ENCODE measurements around the gene ESYT2. TPM values are rescaled to one million over a fixed set of nuclear protein-coding genes. Genes with fewer than 3 reads are reported as not detected.

The ESYT2 gene
- total and polyA plus RNA-seq, 9 of the 15 experiments (the other 6 are each of a cell fraction or from before 2014, with no cell fraction given) = 5.8 to 86.9 (median 64.7) TPM

DNA sequence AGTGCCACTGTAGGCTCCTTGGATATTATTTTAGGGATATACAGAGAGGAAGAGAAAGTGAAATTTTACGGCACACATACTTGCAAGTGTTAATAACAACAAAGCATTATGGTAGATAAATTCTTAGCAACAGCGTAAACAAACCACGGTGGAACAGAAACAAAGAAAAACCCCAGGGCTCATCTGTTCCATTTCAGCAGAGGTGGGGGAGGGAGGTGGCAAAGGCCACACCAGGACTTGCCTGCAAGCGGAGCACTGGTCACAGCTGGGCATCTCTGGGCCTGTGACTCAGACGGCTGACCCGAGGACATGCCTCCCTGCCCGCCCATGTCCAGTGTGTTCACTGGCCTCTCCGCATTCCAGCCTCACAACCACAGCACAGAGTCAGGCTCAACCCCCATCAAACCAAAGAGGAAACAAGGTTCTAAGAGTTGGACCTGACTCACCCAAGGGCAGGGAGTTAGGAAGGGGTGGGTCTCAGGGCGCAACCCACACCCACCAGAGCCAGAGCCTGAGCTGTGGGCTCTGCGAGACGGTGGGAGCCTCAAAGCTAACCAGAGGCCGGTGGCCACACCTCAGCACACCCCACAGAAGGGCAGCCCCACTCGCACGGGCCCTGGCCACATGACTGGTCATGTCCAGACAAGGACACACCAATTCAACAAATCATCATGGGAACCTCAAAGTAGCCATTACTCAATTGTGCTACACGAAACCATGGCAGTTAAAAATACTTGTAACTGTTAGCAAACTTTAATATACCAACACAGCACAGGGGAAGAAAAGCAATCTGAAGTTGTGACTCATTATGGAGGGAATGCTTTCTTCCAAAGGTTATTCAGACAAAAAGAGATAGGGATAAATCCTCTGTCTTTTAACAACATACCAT, 10.7 kb downstream of the ESYT2 start (continued):
- 0 out of 2 replicates have a peak, but pooled peaks have one; percentile 13 for TF ChIP-seq ZNF212 (CRISPR knock-in tag; IDR thresholded peaks at IDR 0.05)
- no peak for TF ChIP-seq ZC3H11A (IDR thresholded peaks at IDR 0.05; ENCODE audit: low read depth, low read length)
- TF ChIP-seq GTF2A2 (tag; IDR thresholded peaks at IDR 0.05) = no peak
- TF ChIP-seq SRF (CRISPR knock-in tag; IDR thresholded peaks at IDR 0.05) = peak in 1 of 2 experiments; percentile 81; a peak in 1 of 4 replicates
- peak; percentile 72; the same call in 1 of the 2 replicates for TF ChIP-seq CBFB (CRISPR knock-in tag; IDR thresholded peaks at IDR 0.05)
- TF ChIP-seq, protein P1, sequence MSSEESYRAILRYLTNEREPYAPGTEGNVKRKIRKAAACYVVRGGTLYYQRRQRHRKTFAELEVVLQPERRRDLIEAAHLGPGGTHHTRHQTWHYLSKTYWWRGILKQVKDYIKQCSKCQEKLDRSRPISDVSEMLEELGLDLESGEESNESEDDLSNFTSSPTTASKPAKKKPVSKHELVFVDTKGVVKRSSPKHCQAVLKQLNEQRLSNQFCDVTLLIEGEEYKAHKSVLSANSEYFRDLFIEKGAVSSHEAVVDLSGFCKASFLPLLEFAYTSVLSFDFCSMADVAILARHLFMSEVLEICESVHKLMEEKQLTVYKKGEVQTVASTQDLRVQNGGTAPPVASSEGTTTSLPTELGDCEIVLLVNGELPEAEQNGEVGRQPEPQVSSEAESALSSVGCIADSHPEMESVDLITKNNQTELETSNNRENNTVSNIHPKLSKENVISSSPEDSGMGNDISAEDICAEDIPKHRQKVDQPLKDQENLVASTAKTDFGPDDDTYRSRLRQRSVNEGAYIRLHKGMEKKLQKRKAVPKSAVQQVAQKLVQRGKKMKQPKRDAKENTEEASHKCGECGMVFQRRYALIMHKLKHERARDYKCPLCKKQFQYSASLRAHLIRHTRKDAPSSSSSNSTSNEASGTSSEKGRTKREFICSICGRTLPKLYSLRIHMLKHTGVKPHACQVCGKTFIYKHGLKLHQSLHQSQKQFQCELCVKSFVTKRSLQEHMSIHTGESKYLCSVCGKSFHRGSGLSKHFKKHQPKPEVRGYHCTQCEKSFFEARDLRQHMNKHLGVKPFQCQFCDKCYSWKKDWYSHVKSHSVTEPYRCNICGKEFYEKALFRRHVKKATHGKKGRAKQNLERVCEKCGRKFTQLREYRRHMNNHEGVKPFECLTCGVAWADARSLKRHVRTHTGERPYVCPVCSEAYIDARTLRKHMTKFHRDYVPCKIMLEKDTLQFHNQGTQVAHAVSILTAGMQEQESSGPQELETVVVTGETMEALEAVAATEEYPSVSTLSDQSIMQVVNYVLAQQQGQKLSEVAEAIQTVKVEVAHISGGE (CRISPR knock-in tag; IDR thresholded peaks at IDR 0.05) = peak in 1 of 3 experiments; percentile 52; a peak in 1 of 6 replicates
- no peak for TF ChIP-seq SNRNP70 (optimal IDR thresholded peaks at IDR 0.05; ENCODE audit: low read depth, low read length)
- TF ChIP-seq FOXJ2 (tag; IDR thresholded peaks at IDR 0.05) = peak; percentile 100
- TF ChIP-seq, protein P2, sequence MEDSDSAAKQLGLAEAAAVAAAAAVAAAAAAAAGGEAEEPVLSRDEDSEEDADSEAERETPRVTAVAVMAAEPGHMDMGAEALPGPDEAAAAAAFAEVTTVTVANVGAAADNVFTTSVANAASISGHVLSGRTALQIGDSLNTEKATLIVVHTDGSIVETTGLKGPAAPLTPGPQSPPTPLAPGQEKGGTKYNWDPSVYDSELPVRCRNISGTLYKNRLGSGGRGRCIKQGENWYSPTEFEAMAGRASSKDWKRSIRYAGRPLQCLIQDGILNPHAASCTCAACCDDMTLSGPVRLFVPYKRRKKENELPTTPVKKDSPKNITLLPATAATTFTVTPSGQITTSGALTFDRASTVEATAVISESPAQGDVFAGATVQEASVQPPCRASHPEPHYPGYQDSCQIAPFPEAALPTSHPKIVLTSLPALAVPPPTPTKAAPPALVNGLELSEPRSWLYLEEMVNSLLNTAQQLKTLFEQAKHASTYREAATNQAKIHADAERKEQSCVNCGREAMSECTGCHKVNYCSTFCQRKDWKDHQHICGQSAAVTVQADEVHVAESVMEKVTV (CRISPR knock-in tag; IDR thresholded peaks at IDR 0.05) = 0 out of 2 replicates have a peak, but pooled peaks have one; percentile 5
- TF ChIP-seq, protein P3, sequence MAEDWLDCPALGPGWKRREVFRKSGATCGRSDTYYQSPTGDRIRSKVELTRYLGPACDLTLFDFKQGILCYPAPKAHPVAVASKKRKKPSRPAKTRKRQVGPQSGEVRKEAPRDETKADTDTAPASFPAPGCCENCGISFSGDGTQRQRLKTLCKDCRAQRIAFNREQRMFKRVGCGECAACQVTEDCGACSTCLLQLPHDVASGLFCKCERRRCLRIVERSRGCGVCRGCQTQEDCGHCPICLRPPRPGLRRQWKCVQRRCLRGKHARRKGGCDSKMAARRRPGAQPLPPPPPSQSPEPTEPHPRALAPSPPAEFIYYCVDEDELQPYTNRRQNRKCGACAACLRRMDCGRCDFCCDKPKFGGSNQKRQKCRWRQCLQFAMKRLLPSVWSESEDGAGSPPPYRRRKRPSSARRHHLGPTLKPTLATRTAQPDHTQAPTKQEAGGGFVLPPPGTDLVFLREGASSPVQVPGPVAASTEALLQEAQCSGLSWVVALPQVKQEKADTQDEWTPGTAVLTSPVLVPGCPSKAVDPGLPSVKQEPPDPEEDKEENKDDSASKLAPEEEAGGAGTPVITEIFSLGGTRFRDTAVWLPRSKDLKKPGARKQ (CRISPR knock-in tag; IDR thresholded peaks at IDR 0.05) = no peak
- TF ChIP-seq FOXJ3 (CRISPR knock-in tag; IDR thresholded peaks at IDR 0.05) = peak; percentile 91
- TF ChIP-seq KDM1A (IDR thresholded peaks at IDR 0.05) = peak in 1 of 2 experiments; percentile 29; a peak in 2 of 4 replicates
- TF ChIP-seq POLR2H (tag; IDR thresholded peaks at IDR 0.05; ENCODE audit: low read depth) = no peak
- TF ChIP-seq GABPA (tag; conservative IDR thresholded peaks at IDR 0.05; ENCODE audit: low read depth) = peak; percentile 45; the same call in 1 of the 2 replicates
- TF ChIP-seq, protein P4, sequence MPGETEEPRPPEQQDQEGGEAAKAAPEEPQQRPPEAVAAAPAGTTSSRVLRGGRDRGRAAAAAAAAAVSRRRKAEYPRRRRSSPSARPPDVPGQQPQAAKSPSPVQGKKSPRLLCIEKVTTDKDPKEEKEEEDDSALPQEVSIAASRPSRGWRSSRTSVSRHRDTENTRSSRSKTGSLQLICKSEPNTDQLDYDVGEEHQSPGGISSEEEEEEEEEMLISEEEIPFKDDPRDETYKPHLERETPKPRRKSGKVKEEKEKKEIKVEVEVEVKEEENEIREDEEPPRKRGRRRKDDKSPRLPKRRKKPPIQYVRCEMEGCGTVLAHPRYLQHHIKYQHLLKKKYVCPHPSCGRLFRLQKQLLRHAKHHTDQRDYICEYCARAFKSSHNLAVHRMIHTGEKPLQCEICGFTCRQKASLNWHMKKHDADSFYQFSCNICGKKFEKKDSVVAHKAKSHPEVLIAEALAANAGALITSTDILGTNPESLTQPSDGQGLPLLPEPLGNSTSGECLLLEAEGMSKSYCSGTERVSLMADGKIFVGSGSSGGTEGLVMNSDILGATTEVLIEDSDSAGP (CRISPR knock-in tag; IDR thresholded peaks at IDR 0.05) = peak; percentile 53; the same call in 1 of the 2 replicates
- TF ChIP-seq BRD9 (IDR thresholded peaks at IDR 0.05; ENCODE audit: low read depth, partially characterized antibody) = peak; percentile 58
- peak; percentile 67 to 84 for TF ChIP-seq MAZ (CRISPR knock-in tag; conservative IDR thresholded peaks at IDR 0.05 in 1 of 2, IDR thresholded peaks at IDR 0.05 in 1 of 2)

Measured in K562 (cell line).